ENCODE data around the gene ANHX.
"Not testable (repeated sequence)": the region's sequence is repeated elsewhere in the genome, so short reads cannot be mapped to it uniquely, and the experiment has no call there.

ANHX gene

GRCh38 chr12:133235401-133236112 lies at the start of gene ANHX:
ANHX (minus strand) TSS chr12:133235877; CDS start chr12:133234356, 1,521 bp downstream.
- no peak for DNase-seq

GRCh38 chr12:133264668-133265067 lies 29.0 kb upstream of the ANHX start:
- DNase-seq: not testable (repeated sequence)

DNA sequence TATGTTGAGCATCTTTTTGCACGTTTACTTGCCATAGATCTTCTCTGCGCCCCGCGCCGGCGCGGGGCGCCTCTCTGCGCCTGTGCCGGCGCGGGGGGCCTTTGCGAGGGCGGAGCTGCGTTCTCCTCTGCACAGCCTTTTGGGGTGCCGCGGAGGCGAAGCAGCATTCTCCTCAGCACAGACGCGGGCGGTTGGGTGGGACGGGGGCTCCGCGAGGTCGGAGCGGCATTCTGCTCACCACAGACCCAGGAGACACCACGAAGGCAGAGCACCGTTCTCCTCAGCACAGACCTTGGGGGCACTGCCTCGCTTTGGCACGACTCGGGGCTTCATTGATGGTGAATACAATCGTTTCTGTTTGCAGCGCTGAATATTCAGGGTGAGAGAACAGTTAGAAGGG lies 28.5 kb upstream of the ANHX start:
- DNase-seq: no peak

DNA sequence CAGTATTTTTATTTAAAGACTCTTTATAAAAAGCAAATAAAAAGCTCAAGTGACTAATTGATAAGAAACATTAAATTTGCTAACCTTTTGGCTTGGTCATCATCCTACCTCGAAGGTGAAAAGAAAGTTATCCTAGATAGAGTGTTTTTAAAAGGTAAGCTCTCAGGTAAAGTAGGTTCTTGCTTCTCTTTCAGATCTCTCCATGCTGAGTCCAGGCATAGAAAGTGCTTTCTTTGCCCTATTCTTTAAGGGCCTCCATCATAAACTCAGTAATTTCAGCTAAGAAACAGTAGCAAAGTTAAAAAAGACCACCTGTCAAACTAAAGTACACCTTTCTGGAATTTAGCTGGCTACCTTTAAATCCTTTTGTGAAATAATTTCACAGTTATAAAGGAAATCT lies 20.6 kb upstream of the ANHX start:
- no peak for DNase-seq

DNA sequence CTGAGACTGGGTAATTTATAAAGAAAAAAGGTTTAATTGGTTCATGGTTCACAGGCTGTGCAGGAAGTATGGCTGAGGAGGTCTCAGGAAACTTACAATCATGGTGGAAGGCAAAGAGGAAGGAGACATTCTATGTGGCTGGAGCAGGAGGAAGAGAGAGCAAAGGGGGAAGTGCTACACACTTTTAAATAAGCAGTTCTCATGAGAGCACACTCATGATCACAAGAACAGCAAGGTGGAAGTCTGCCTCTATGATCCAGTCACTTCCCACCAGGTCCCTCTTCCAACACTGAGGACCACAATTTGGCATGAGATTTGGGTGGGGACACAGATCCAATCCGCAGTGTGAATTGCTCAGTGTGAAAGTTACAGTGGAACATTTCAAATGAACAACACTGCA lies 20.2 kb upstream of the ANHX start:
- DNase-seq: not testable (repeated sequence)

- no peak for DNase-seq
Measured at GRCh38 chr12:133251732-133252131, 16.1 kb upstream of the ANHX start.

GRCh38 chr12:133236556-133236955 lies 879 bp upstream of the ANHX start:
- DNase-seq: no peak

DNA sequence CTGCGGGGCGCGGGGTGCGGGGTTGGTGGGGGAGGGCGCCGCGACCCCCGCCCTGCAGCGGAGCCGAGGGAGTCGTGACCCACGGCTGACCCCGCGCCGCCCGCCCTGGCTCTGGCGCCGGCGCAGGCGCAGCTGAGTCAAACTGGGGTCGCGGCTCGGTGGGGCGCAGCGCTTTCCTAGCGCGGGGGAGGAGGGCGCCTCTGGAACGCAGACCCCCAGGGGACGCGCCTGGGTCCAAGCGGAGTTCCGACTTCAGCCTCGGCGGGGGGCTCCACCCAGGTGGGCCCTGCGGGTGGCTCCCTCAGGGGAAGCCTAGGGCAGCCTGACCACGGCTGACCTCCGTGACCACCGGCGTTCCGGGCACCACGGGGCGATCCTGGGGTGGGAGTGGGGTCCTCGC lies 467 bp upstream of the ANHX start:
- no peak for DNase-seq

GRCh38 chr12:133234971-133235370 lies 706 bp downstream of the ANHX start:
- DNase-seq: no peak

DNA sequence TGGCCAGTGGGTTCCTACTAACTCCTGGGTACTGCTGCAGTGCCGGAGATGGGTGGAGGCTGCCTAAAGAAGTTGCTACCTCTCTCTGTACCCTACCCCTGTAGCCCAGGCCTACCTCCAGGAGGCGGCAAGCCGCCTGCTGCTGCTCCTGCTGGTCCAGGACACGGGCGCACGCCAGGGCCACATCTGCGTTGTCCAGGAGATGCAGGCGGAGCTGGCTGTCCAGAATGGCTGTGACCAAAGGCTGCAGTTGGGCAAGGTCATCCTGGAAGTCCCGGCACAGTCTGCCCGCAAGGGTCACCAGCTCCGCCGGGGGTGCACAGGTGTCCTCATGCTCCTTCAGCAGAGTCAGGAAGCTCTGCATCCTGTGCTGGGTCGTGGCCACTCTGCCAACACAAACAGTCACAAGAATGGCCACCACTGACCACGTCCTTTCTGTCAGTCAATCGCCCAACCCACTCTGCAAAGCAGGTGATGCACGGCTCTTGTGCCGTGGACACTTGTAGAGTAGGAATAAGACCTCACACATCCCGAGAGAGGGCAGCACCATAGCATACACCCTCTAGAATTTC lies 1.6 kb downstream of the ANHX start:
- DNase-seq: no peak

GRCh38 chr12:133233006-133233405 lies 2.7 kb downstream of the ANHX start:
- no peak for DNase-seq

- no peak for DNase-seq
Measured at GRCh38 chr12:133231001-133231400, 4.7 kb downstream of the ANHX start.

DNA sequence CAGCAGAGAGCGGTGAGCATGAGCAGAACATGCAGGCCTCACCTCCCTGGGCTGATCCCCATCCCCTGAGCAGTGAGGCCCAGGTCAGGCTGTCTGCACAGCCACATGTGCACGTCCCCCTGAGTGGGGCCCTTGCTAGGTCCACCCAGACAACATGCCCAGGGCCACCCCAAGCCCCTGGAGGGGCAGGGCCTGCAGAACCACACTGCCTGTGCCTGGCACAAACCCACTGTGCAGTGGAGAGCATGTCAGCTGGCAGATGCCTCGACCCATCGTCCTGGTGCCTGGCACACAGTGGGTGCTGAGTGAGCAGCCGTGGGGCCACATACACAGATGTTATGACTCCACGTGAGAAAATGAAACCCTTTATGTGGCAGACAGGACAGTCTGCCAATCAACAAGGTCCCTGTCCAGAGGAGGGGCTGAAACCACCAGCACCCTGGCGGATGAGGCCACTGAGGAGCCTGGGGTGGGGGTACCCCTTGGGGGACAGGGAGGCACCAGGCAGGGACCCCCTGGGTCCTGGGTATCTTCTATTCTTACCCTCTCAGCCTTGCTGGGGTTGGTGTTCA lies 8.3 kb downstream of the ANHX start:
- DNase-seq: no peak

DNA sequence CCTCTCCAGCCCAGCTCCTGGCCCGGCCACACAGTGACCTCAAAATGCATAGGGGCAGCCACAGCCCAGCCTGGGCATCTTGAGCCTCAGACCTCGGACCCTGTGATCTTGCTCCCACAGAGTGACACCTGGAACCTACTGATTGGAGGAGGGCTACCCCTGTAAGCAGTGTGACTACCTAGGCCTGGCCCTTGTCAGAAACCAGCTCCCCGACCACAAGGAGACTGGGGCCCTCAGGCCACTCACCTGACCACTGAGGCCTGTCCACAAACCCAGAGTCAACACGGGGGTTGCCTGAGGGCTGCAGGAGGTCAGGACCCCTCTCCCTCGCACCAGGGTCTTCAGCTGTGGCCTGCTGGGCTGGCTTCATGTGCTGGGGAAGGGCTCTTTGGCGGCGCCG lies 9.0 kb downstream of the ANHX start:
- no peak for DNase-seq

GRCh38 chr12:133225527-133225926 lies 10.2 kb downstream of the ANHX start:
- DNase-seq: no peak

- no peak for DNase-seq
Measured at GRCh38 chr12:133222211-133222610, 13.5 kb downstream of the ANHX start.

GRCh38 chr12:133221241-133221640 lies 14.4 kb downstream of the ANHX start:
- DNase-seq: no peak

GRCh38 chr12:133220521-133220920 lies 15.2 kb downstream of the ANHX start:
- DNase-seq: no peak

DNA sequence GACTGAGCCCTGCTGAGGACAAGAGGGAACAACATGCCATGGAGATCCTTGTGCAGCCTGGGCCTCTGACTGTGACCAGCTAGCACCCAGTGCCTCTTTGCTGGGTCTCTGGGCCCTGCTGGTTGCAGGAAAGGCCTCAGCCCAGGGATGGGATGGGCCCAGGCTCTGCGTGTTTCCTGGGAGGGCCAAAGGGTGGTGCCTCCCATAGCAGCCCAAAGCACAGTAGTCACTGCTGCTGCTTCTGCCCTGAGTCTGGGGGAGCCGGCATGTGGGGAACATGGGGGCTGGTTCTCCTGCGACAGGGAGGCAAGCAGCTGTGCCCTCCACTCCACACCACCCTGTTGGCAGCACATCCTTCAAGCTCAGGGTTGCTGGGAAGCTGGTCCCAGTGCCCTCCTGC lies 18.5 kb downstream of the ANHX start:
- no peak for DNase-seq

GRCh38 chr12:133215724-133216123 lies 20.0 kb downstream of the ANHX start:
- no peak for DNase-seq

DNA sequence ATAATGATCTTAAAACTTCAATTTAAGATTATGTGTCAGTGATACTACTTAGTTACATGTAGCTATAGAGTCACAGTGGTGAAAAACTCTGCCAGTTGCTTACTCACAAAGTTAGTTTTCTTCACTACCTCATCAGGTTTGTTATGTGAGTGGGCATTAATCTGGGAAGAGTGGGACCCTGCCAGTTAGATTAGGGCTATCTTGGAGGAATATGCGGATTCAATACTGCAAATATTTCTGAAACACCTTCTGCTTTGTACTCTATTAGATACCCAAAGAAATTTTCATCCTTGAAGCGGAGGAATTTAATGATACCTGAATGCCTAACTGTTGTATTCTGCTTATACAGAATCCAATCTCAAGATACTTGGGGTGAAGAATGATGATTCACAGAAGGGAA lies 29.3 kb downstream of the ANHX start:
- no peak for DNase-seq

- no peak for DNase-seq
Measured at GRCh38 chr12:133204264-133204603, 31.4 kb downstream of the ANHX start.

DNA sequence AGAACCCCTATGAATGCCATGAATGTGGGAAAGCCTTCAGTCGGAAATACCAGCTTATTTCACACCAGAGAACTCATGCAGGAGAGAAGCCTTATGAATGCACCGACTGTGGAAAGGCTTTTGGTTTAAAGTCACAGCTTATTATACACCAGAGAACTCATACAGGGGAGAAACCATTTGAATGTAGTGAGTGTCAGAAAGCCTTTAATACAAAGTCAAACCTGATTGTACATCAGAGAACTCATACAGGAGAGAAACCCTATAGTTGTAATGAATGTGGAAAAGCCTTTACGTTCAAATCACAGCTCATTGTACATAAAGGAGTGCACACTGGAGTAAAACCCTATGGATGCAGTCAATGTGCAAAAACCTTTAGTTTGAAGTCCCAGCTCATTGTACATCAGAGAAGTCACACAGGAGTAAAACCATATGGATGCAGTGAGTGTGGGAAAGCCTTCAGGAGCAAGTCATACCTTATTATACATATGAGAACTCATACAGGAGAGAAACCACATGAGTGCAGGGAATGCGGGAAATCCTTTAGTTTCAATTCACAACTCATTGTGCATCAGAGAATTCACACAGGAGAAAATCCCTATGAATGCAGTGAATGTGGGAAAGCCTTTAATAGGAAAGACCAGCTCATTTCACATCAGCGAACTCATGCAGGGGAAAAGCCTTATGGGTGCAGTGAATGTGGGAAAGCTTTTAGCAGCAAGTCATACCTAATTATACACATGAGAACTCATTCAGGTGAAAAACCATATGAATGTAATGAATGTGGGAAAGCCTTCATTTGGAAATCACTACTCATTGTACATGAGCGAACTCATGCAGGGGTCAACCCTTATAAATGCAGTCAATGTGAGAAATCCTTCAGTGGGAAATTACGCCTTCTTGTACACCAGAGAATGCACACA lies 32.1 kb downstream of the ANHX start:
- DNase-seq: no peak

Data from activated naive CD4-positive, alpha-beta T cell treated with Interleukin-2 at 50 U/mL for 16 hours (primary cell).